H9 (cell line): ENCODE measurements around the gene ABHD13. TPM values are rescaled to one million over a fixed set of nuclear protein-coding genes. Genes with fewer than 3 reads are reported as not detected.

ENCODE experiments used
- DNase-seq: peaks from one replicate; pipeline ENCODE4 v3.0.0-alpha.2; 2017
- H2AFZ ChIP-seq: one replicate; pipeline ENCODE4 v1.6.1; 2013; ENCODE audit warnings: mild to moderate bottlenecking, low read length, control low read depth, moderate library complexity
- H2AK5ac ChIP-seq: 2 replicates; pipeline ENCODE4 v1.6.1; 2013; ENCODE audit warnings: low read length, control low read depth, mixed read lengths; ENCODE audit not compliant: insufficient read length
- H2BK120ac ChIP-seq: one replicate; pipeline ENCODE4 v1.6.1; 2013; ENCODE audit warnings: low read depth, mild to moderate bottlenecking, low read length, control low read depth, inconsistent platforms; ENCODE audit not compliant: poor library complexity, severe bottlenecking
- H2BK12ac ChIP-seq: 2 replicates; pipeline ENCODE4 v1.6.1; 2013; ENCODE audit warnings: low read length, control low read depth, mixed read lengths, low read depth; ENCODE audit not compliant: insufficient read length
- H2BK15ac ChIP-seq: 2 replicates; pipeline ENCODE4 v1.6.1; 2013; ENCODE audit warnings: low read depth, low read length, control low read depth
- H2BK20ac ChIP-seq: one replicate; pipeline ENCODE4 v1.6.1; 2013; ENCODE audit warnings: low read depth, mild to moderate bottlenecking, low read length, control low read depth, inconsistent platforms; ENCODE audit not compliant: poor library complexity, severe bottlenecking
- H2BK5ac ChIP-seq: 2 replicates; pipeline ENCODE4 v1.6.1; 2013; ENCODE audit warnings: low read length, control low read depth, mixed read lengths; ENCODE audit not compliant: insufficient read length
- H3K14ac ChIP-seq: 2 replicates; pipeline ENCODE4 v1.6.1; 2013; ENCODE audit warnings: low read length, control low read depth; ENCODE audit not compliant: insufficient read depth
- H3K18ac ChIP-seq: 2 replicates; pipeline ENCODE4 v1.6.1; 2013; ENCODE audit warnings: low read depth, mild to moderate bottlenecking, mixed read lengths, low read length, control low read depth; ENCODE audit not compliant: insufficient read length
- H3K23ac ChIP-seq: 2 replicates; pipeline ENCODE4 v1.6.1; 2013; ENCODE audit warnings: low read length, control low read depth, mixed read lengths, low read depth; ENCODE audit not compliant: insufficient read length
- H3K23me2 ChIP-seq: 2 replicates; pipeline ENCODE4 v1.6.1; 2013; ENCODE audit warnings: low read depth, mild to moderate bottlenecking, mixed read lengths, low read length, control low read depth; ENCODE audit not compliant: insufficient read length, poor library complexity, severe bottlenecking
- H3K27ac ChIP-seq: 2 replicates; pipeline ENCODE4 v1.5.1; 2013; ENCODE audit warnings: low read length, control low read depth, mixed read lengths, low read depth; ENCODE audit not compliant: insufficient read length
- H3K27me3 ChIP-seq: 2 replicates; pipeline ENCODE4 v1.6.1; 2013; ENCODE audit warnings: low read length, control low read depth, inconsistent platforms; ENCODE audit not compliant: insufficient read depth
- H3K4ac ChIP-seq: 2 replicates; pipeline ENCODE4 v1.6.1; 2013; ENCODE audit warnings: low read depth, mild to moderate bottlenecking, control low read depth, inconsistent platforms, low read length, moderate library complexity
- H3K4me1 ChIP-seq: 2 replicates; pipeline ENCODE4 v1.6.1; 2013; ENCODE audit warnings: low read length, control low read depth, inconsistent platforms; ENCODE audit not compliant: insufficient read depth
- H3K4me2 ChIP-seq: 2 replicates; pipeline ENCODE4 v1.6.1; 2013; ENCODE audit warnings: low read length, control low read depth, mixed read lengths; ENCODE audit not compliant: insufficient read length, insufficient read depth
- H3K56ac ChIP-seq: 2 replicates; pipeline ENCODE4 v1.6.1; 2013; ENCODE audit warnings: low read depth, mild to moderate bottlenecking, mixed read lengths, low read length, control low read depth; ENCODE audit not compliant: insufficient read length
- H3K79me1 ChIP-seq: 2 replicates; pipeline ENCODE4 v1.6.1; 2013; ENCODE audit warnings: low read depth, mild to moderate bottlenecking, moderate library complexity, low read length, control low read depth, inconsistent platforms; ENCODE audit not compliant: insufficient read depth, poor library complexity, severe bottlenecking
- H3K79me2 ChIP-seq: 2 replicates; pipeline ENCODE4 v1.6.1; 2013; ENCODE audit warnings: low read length, control low read depth, inconsistent platforms; ENCODE audit not compliant: insufficient read depth
- H3K9ac ChIP-seq: 2 replicates; pipeline ENCODE4 v1.6.1; 2013; ENCODE audit warnings: low read length, control low read depth, mixed read lengths; ENCODE audit not compliant: insufficient read length; ENCODE audit errors: extremely low read depth
- H3K9me3 ChIP-seq: one replicate; pipeline ENCODE4 v1.6.1; 2013; ENCODE audit warnings: low read depth, low read length, inconsistent platforms; ENCODE audit not compliant: control insufficient read depth
- H3T11ph ChIP-seq: one replicate; pipeline ENCODE4 v1.6.1; 2013; ENCODE audit warnings: mild to moderate bottlenecking, low read length, control low read depth, inconsistent platforms
- H4K20me1 ChIP-seq: one replicate; pipeline ENCODE4 v1.6.1; 2013; ENCODE audit not compliant: control insufficient read depth, insufficient read length, insufficient read depth
- H4K5ac ChIP-seq: 2 replicates; pipeline ENCODE4 v1.6.1; 2013; ENCODE audit warnings: low read depth, mild to moderate bottlenecking, mixed read lengths, low read length, control low read depth; ENCODE audit not compliant: insufficient read length
- H4K8ac ChIP-seq: replicated peaks from 2 replicates; pipeline ENCODE4 v1.6.1; 2013; ENCODE audit warnings: low read length, control low read depth, mixed read lengths, low read depth; ENCODE audit not compliant: insufficient read length
- H4K91ac ChIP-seq: 2 replicates; pipeline ENCODE4 v1.6.1; 2013; ENCODE audit warnings: low read depth, mild to moderate bottlenecking, moderate library complexity, mixed read lengths, low read length, control low read depth; ENCODE audit not compliant: insufficient read length
- H3K27ac Mint-ChIP-seq, 3 experiments: 2 replicates in 2 of 3; 3 replicates in 1 of 3; pipeline ENCODE4 v1.8.0; 2020 to 2021; ENCODE audit warnings: mixed read lengths in 3 of 3, mild to moderate bottlenecking in 1 of 3, moderate library complexity in 1 of 3
- H3K27me3 Mint-ChIP-seq: 2 replicates; pipeline ENCODE4 v1.8.0; 2021; ENCODE audit warnings: low read depth, mild to moderate bottlenecking, moderate library complexity, mixed read lengths
- H3K36me3 Mint-ChIP-seq, 3 experiments: 2 replicates in 2 of 3; 3 replicates in 1 of 3; pipeline ENCODE4 v1.8.0; 2020 to 2021; ENCODE audit warnings: low read depth in 3 of 3, mixed read lengths in 3 of 3; ENCODE audit not compliant: insufficient read depth in 1 of 3
- H3K4me1 Mint-ChIP-seq, 2 experiments: 2 replicates each; pipeline ENCODE4 v1.8.0; 2020; ENCODE audit warnings: mixed read lengths in 2 of 2
- H3K4me3 Mint-ChIP-seq, 2 experiments: 2 replicates in 1 of 2; 3 replicates in 1 of 2; pipeline ENCODE4 v1.8.0; 2020 to 2021; ENCODE audit warnings: mild to moderate bottlenecking in 2 of 2, mixed read lengths in 2 of 2, moderate library complexity in 1 of 2
- H3K9me3 Mint-ChIP-seq, 2 experiments: 2 replicates in 1 of 2; 3 replicates in 1 of 2; pipeline ENCODE4 v1.8.0; 2020; ENCODE audit warnings: mild to moderate bottlenecking in 2 of 2, mixed read lengths in 2 of 2, moderate library complexity in 1 of 2
- CTCF ChIP-seq: fragments of 200-600 bp; sonication (generic); conservative IDR thresholded peaks from 3 replicates; pipeline ENCODE4 v1.8.0; 2021; ENCODE audit warnings: antibody characterized with exemption, mild to moderate bottlenecking
- WGBS: extraction: QIAGEN DNeasy Blood & Tissue Kit; methylation state at CpG from one replicate; pipeline ENCODE4 v1.1.7; 2013; ENCODE audit warnings: missing lambda C conversion rate, low lambda C conversion rate, mixed read lengths; ENCODE audit not compliant: insufficient read length; ENCODE audit errors: extremely low coverage; 5-methylcytosine and 5-hydroxymethylcytosine counted together
- total RNA-seq: library from RNA; stranded (reverse); gene quantifications from 2 replicates; pipeline ENCODE4 v1.2.1, GENCODE V29; 2021

ABHD13 gene
- total RNA-seq, 1 experiment from 2014 or later: 6.2 TPM

- H3K4me1 Mint-ChIP-seq: peaks cover 0 to 4% of the 10 kb centered on the region in 2 experiments; a peak in 1 of 4 replicates
Measured at GRCh38 chr13:108194435-108194936, 23.7 kb upstream of the ABHD13 start.

More at GRCh38 chr13:108194435-108194936, 23.7 kb upstream of the ABHD13 start:
- Histone ChIP-seq H3K56ac (no peak overlapping the region), H4K91ac (no peak overlapping the region), H2BK5ac (no peak overlapping the region), H3K79me2 (no peaks in the 10 kb centered on the region), H3K27ac (no peak overlapping the region), H3K14ac (no peak overlapping the region), H3K18ac (no peak overlapping the region), H3K9ac (no peak overlapping the region), H2BK12ac (no peak overlapping the region), H3K23ac (no peak overlapping the region), H2BK15ac (no peak overlapping the region), H3K4me2 (no peak overlapping the region), H3T11ph (no peak overlapping the region), H3K27me3 (no peaks in the 10 kb centered on the region), H4K20me1 (no peaks in the 10 kb centered on the region), H3K4me1 (no peaks in the 10 kb centered on the region), H2BK20ac (no peak overlapping the region), H3K23me2 (no peaks in the 10 kb centered on the region), H4K8ac (no peak overlapping the region), H2AFZ (no peak overlapping the region), H4K5ac (no peak overlapping the region), H3K4ac (no peak overlapping the region), H2BK120ac (no peak overlapping the region), H2AK5ac (no peak overlapping the region), H3K79me1 (no peaks in the 10 kb centered on the region), H3K9me3 (no peaks in the 10 kb centered on the region)
- DNase-seq: no peak
- Mint-ChIP-seq H3K4me3 (no peak overlapping the region), H3K27ac (no peak overlapping the region), H3K36me3 (peaks cover 0 to 4% (median 0%) of the 10 kb centered on the region in 3 experiments; a peak in 1 of 7 replicates), H3K9me3 (peaks cover 6 to 9% of the 10 kb centered on the region in 2 experiments; a peak in 3 of 5 replicates), H3K27me3 (no peaks in the 10 kb centered on the region)
- no peak for TF ChIP-seq CTCF
- WGBS: no CpG with 5 or more reads among the region's 5 CpGs
